ENCODE data around the gene PNMA8C.
"Not testable (repeated sequence)": the region's sequence is repeated elsewhere in the genome, so short reads cannot be mapped to it uniquely, and the experiment has no call there.

PNMA8C gene

GRCh38 chr19:46390866-46391265 is 37.9 kb downstream of the PNMA8C start:
- DNase-seq (ENCODE audit: low read depth in 1 of 2, low spot score in 1 of 2) = no peak

- DNase-seq (ENCODE audit: low read depth in 1 of 2, low spot score in 1 of 2) = no peak
Observed at GRCh38 chr19:46390121-46390858, 38.4 kb downstream of the PNMA8C start.

- no peak for DNase-seq (ENCODE audit: low read depth in 1 of 2, low spot score in 1 of 2)
Observed at GRCh38 chr19:46388311-46389095, 40.2 kb downstream of the PNMA8C start.

DNA sequence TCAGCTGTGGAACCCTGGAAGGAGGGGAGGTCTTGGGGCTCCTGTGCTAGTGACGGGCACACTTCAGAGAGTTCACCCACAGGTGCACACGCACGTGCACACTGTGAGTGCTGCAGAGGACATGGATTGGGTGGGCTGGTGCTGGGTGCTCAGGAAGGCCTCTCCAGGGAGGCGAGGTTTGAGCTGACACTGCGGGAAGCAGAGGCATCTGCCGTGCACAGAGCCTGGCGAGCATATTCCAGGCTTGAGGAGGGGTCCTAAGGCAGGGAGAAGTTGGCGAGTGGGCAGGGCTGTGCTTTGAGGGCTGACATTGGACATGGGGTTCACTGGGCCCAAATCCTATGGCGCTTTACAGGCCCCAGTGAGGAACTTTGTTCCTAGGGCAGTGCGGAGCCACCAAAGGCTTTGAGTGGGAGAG is 41.0 kb downstream of the PNMA8C start:
- no peak for DNase-seq (ENCODE audit: low read depth in 1 of 2, low spot score in 1 of 2)

- no peak for DNase-seq (ENCODE audit: low read depth in 1 of 2, low spot score in 1 of 2)
Observed at GRCh38 chr19:46386996-46387712, 41.6 kb downstream of the PNMA8C start.

- no peak for DNase-seq (ENCODE audit: low read depth in 1 of 2, low spot score in 1 of 2)
Observed at GRCh38 chr19:46386151-46386550, 42.6 kb downstream of the PNMA8C start.

GRCh38 chr19:46385636-46386035 is 43.1 kb downstream of the PNMA8C start:
- DNase-seq (ENCODE audit: low read depth in 1 of 2, low spot score in 1 of 2) = no peak

DNA sequence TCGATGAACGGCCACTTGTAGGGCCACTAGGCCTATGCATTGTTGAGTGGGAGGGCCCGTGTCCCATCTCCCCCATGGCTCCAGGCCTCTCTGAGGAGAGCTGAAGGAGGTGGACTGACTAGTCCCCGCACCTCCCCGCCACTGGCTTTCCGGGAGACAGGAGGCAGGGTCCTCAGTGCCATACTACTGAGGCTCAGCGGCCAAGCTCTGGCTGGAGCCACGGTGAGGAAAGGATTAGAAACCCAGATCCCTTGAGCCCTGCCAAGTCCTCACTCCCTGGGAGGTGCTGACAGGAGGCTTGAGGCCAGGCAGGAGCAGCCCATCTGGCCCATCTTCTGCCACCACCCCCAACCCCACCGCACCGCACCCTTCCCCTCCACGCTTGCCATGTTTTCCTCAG is 44.3 kb downstream of the PNMA8C start:
- DNase-seq (ENCODE audit: low read depth in 1 of 2, low spot score in 1 of 2) = no peak

- DNase-seq (ENCODE audit: low read depth in 1 of 2, low spot score in 1 of 2) = no peak
Observed at GRCh38 chr19:46383846-46384245, 44.9 kb downstream of the PNMA8C start.

DNA sequence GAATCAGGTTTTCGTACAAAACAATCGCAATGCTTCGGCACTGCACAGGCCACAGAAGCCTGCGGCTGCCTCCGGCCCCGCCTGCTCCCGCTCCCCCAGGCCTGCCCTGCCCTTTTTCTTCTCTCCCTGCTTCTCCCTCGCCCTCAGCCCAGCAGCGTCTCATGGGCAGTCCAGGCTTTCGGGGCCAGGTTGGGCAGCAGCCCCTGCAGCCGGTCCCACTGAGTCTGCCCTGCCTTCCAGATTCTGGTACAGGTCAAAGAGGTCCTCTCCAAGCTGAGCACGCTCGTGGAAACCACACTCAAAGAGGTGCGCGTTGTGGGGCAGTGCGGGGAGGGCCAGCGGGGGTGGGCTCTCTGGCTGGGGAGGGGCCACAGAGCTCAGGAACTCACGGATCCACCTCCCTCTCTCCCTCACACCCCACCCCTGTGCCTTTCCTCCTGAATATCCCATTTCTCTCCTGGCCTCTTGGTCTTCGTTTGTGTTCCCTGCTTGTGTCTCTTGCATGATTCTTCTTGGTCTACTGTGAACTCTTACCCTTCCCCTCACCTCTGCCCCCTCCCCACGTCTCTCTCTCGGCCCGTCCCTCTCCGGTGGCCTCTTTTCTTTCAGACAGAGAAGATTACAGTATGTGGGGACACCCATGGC is 45.4 kb downstream of the PNMA8C start:
- no peak for DNase-seq (ENCODE audit: low read depth in 1 of 2, low spot score in 1 of 2)

DNA sequence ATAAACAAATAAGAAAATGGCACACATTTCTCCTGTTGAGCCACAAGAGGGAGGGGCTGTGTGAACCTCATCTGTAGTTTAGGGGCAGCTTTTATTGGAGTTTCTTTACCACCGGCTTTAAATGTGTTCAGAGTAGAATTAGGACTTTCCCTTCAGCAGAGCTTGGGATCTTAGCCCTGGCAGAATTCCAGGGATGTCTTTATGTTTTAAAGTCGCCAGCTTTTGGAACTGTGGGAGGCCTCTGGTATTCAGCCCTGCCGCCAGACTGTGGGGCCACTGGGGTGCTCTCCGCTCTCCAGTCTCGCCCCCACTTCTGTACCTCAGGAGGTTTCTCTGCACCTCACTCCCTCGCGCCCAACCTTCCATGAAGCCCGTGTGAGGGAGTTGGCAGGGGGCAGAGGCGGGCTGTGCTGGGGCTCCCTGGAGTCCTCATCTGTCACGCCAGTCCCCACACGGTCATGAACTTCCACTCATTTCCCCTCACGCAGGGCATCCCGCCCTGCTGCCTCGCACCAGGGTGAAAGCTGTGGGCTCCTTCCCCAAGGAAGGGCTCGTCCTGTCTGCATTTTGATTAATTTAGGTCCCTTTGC is 46.9 kb downstream of the PNMA8C start:
- no peak for DNase-seq (ENCODE audit: low read depth in 1 of 2, low spot score in 1 of 2)

DNA sequence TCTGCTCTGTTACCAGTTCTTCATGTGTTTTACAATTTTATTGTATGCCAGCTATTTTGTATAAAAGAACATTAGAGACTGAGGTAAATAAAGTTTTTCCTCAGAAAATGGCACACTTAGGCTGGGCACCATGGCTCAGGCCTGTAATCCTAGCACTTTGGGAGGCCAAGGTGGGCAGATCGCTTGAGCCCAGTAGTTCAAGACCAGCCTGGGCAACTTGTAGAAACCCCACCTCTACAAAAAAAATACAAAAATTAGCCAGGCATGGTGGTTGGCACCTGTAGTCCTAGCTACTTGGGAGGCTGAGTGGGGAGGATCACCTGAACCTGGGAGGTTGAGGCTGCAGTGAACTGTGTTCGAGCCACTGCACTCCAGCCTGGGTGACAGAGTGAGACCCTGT is 47.4 kb downstream of the PNMA8C start:
- no peak for DNase-seq (ENCODE audit: low read depth in 1 of 2, low spot score in 1 of 2)

DNA sequence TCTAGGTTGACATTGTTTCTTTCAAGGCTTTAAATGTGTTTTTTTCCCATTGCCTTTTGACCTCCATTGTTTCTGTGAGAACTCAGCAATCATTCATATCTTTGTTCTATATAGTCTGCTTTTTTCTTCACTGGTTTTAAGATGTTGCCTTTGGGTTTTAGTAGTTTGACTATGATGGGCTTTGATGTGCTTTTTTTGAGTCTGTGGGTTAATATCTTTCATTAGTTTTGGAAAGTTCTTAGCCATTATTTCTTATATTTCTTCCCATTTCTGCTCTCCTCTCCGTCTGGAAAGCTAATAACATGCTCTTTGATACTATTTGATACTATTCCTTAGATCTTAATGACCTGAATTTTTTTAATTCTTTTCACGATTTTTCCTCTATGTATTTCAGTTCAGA is 48.0 kb downstream of the PNMA8C start:
- DNase-seq (ENCODE audit: low read depth in 1 of 2, low spot score in 1 of 2) = no peak

DNA sequence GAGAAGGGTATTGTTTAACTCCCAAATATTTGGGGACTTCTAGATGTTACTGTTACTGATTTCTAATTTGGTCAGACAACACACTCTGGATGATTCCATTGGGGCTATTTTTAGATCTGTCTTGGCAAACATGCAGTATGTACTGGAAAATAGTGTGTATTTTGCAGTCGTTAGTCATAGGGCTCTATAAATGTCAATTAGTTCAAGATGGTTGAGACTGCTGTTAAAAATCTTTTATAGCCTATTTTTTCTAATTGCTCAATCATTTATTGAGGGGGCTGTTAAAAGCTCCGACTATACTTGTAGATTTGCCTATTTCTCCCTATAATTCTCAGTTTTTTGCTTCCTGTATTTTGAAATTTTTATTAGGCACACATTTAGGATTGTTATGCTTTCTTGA is 50.5 kb downstream of the PNMA8C start:
- DNase-seq (ENCODE audit: low read depth in 1 of 2, low spot score in 1 of 2) = no peak

- DNase-seq (ENCODE audit: low read depth in 1 of 2, low spot score in 1 of 2) = no peak
Observed at GRCh38 chr19:46376241-46377153, 52.2 kb downstream of the PNMA8C start.

GRCh38 chr19:46375476-46376067 is 53.2 kb downstream of the PNMA8C start:
- DNase-seq (ENCODE audit: low read depth in 1 of 2, low spot score in 1 of 2) = not testable (repeated sequence)
